Stimulated activated CD4-positive, alpha-beta T cell treated with anti-CD3 and anti-CD28 coated beads, Interleukin-4, amount 100 ng/mL, for 24 hours (primary cell): Measurements from ENCODE around the gene TMPRSS13.
"Not testable (repeated sequence)": the region's sequence is repeated elsewhere in the genome, so short reads cannot be mapped to it uniquely, and the experiment has no call there.

ENCODE experiments used
- DNase-seq: peaks from one replicate; pipeline ENCODE4 v3.0.0-alpha.2; 2020

The TMPRSS13 gene

DNA sequence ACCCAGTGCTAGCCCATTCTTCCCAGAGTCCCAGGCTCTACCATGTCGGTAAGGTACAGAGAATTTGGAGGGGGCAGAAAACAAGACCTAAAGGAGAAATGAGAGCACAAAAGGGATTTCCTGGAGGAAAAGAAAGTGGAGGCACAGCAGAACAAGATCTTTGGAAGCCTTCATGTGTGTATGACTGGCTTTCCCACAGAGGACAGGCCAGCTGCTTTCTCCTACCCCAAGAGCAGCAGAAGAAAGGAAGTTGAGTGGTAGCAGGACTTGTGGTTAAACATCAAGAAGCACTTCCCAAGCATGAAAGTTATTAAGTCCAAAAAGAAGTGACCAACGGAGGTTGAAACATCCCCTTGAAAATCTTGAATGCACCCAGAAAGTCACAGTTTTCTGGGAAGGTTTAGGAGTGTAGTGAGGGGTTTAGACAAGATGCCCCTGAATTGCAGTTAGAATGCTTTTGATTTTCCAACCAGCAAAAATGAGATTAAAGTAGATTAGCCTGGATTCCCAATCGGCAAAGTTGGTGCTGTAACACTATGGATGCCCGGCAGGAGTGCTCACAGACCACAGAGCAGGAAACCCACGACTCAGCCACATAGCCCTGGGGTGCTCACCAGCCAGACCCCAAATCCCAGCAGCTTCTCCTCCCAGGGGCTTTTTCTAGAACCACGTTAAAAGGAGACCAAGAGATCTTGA lies 608 bp downstream of the TMPRSS13 start:
- no peak for DNase-seq

DNA sequence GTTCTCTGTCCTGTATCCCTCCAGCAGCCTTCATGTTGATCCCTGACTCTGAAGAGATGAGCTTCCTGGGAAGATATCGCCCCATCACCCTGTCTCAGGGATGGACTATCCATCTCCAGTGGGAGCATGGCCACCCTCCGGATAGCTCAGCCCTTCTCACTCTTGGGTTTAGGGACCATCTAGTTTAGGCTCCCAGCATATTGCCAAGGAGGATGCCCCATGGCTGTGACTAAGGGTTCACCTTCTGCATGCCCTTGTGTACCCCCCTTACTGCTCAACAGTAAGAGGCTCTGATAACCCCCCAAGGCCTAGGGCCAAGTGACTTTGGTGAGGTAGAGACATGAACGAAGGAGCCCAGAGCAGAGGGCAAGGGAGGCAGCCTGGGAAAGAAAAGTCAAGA lies 1.3 kb downstream of the TMPRSS13 start:
- no peak for DNase-seq

DNA sequence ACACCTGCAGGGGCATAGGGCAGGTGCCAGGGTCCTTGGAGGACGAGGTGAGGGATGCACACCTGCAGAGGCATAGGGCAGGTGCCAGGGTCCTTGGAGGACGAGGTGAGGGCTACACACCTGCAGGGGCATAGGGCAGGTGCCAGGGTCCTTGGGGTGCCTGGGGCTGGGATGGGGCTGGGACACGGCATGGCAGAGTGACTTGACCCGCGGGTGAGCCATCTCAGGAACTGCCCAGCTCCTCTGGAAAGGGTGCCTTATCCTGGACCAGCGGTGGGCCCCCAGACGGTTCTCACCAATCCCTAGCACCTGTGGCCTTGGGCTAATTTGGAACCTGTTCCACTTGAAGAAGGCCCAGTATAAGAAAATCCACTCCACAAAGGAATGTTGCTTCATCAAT lies 3.0 kb downstream of the TMPRSS13 start:
- not testable (repeated sequence) for DNase-seq

DNA sequence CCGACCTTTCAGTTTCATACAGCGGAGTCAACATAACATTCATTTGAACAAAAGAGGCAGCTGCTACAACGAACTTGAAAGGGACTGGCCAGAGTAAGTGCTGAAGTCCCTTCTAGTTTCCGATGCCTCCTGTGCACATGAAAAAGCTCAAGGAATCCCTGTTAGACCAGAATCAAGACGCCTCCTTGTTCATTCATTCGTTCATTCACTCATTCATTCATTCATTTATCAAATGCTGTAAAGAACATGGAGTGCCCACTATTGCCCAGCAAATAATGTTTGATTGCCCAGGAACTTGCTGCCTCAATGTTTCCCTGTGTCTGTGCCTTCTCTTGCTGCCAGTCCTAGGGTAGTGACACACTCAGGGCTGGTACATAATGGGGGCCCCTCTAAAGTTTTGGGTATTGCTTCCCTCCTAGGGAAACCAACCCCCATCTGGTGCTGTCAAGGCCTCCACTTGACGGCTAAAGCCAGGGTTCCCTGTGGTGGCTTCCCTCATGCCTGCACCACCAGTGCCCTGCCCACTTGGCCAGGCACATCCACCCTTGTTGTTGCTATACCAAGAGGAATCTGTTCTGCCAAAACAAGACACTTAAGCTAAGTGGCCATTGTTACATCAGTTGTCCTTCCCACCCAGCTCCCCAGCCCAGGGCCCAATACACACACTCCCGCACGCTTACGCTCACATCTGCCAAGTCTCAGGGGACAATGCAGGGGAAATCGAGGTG lies 3.8 kb downstream of the TMPRSS13 start:
- DNase-seq, result no peak

DNA sequence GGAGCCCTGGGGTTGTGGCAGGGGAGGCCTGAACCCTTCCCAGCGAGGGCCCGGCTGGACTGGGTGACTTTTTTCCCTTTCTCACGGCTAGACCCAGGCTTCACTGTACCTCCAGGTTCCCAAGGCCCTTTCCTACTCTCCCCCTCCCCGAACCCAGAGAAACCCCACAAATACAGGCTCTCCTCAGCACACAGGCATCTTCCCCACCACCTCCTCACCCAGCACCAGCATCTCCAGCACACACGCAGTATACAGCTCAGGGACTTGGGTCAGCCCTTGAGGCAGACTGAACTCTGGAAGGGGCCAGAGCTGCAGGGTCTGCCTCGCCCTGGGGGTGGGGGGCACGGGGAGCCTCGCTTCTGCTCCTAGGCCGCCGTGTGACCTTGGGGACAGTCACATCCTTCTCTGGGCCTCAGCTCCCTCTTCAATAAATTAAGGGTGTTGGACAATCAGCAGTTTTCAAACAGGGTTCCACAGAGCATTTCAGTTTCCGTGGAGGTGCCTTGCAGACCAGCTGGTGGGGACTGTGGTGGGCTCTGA lies 4.5 kb downstream of the TMPRSS13 start:
- no peak for DNase-seq

DNA sequence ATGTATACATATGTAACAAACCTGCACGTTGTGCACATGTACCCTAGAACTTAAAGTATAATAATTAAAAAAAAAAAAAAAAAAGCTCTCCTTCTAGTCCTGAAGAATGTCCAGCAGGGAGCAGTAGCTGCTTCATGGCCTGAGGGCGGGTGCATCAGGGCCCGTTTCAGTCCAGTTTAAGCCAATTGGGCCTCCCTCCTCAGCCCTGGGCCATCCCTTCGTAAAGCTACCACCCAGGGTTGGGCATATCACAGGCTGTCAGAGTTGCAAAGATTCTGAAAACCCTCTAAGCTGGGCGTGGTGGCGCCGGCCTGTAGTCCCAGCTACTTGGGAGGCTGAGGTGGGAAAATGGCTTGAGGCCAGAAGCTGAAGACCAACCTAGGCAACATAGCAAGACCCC lies 5.4 kb downstream of the TMPRSS13 start:
- DNase-seq, result no peak

DNA sequence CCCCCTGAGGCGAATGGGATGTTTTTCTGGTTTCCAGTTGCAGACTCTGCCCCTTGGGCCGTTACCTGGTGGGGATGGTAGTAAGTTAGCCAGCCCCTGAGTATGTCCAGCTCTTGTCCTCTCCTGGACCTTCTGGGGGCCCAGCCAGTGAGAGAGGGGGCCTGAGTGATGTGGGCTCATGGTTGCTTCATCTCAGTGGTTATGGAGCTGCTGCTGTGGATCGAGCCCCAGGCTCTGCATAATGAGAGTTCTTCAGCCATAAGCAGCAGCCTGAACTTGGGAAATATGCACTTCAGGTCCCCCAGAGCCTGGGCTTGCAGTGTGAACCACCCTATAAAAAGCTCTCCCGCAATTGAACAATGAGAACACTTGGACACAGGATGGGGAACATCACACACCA lies 5.9 kb downstream of the TMPRSS13 start:
- no peak for DNase-seq

DNA sequence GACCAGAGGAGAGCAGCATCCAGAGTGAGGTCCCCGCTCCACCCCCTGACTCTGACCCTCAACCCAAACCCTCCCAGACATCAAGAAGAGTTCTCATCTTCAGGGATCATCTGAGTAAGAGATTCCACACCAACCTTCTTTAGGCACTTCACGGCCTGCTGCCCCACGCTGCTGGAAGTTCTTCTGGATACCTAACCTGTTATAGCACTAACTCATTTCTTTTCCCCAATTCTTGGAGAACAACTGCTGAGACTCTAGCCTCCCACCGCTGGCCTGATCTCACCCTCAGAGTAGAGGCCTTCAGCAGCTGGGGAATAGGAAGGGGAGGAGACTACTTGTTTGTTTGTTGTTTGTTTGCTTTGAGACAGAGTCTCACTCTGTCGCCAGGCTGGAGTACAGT lies 7.3 kb downstream of the TMPRSS13 start:
- DNase-seq, result no peak

DNA sequence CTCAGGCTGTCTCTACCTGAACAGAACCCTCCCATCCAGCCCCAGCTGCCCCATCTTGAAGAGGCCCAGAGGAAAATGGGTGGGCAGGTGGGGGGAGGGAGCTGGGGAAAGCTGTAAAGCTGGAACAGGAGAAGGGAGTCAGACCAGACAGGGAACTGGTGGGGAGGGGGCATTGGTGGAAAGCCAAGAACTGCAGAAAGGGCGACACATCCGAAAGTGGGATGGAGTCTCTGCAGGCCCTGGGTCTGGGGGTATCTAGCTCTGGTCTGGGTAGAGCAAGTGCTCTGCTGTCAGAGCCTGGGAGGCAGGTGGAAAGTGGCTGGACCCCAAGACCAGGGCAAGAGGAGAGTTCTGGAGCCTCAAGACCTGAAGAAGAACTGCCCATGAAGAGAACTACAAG lies 7.7 kb downstream of the TMPRSS13 start:
- no peak for DNase-seq

DNA sequence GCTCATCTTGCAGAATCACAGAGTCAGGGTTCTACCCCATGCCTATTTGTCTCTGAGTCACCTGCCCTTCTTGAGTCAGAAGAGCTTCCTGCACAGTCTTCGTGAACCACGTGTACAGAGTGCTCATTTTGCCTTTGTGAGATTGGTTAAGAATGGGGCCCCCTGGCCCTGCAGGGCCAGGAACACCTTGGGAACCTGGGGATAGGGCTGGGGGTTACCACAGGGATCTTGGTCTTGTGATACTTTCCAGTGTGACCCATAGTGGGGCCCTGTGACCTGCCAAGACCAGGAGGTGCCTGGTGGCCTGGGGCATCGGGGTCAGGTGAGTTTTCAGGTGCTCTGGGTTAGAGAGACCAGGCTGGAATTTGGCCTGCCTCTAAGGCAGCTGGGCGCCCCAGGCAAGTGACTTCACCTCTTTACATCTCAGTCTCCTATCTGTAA lies 9.4 kb downstream of the TMPRSS13 start:
- DNase-seq, result no peak

DNA sequence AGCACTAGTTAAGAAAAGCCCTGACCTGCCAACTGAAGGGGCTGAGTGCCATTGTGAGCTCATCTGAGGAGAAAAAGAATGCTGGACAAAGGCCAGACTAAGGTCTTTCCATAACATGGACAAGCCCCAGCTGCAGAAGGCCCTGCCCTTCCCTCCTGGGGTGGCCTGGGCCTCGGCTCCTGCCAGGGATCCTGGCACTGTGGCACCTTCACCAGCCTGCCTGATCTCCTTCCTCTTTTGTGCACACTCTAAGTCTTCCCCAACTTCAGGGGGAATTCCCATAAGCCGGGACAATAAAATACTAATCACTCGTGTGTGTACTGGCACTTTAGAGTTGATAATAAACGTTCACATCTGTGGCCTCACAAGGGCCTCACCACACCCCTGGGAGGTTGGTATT lies 9.9 kb downstream of the TMPRSS13 start:
- DNase-seq, result no peak

DNA sequence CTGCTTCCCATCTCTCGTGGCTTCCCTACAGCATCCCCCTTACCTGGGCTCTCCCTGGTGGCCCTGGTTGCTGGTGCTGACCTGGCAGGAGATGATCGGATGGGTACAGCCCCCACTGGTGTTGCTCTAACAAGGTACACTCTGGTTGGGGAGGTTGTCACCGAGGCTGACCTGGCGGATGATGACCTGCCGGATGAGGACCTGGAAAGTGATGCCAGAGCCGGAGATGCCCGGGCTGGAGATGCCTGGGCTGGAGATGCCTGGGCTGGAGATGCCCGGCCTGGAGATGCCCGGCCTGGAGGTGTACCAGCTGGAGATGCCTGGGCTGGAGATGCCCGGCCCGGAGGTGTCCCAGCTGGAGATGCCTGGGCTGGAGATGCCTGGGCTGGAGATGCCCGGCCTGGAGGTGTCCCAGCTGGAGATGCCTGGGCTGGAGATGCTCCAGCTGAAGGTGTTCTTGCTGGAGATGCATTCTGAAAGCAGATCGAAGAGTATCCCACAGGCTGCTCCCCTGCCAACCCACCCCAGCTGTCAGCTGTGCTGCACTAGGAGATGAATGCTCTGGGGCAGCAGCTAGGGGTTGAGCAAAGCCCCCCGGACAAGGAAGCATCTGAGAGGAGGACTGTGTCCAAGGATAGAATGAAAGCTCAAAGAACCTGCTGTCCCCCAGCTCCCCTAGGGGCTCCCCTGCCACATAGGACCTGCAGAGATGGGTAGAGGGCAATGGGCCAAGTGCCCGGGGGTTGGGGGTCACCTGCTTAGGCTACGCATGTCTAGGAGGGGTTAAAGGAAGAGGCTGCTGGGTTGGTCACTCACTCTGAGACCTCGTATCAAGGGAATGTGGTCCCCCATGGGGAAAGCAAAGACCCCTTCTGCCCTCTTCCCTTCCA lies 10.6 kb downstream of the TMPRSS13 start:
- DNase-seq, result no peak

DNA sequence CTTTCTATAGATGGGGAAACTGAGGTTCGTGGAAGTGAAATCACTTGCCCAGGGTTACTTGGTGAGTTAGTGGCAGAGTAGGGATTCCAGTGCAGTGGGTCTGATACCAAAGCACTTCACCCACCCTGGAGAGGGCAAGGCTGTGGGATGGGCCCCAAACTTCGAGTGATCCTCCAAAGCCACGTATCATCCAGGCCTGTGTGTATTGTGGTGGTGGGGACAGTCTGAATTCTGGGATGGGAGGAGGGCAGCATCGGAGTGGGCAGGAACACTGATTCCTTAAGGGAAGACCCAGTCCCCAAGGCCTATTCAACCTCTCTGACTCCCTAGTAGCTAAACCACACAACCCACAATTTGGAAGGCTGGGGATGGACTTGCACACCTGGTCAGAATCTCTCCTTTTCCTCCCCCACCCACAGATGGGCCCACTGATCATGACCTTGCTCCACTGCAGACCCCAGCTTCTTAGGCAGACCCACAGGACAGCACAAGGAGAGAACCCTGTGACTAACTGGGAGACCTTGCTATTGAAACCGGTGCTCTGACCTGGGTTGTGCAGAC lies 11.5 kb downstream of the TMPRSS13 start:
- no peak for DNase-seq

DNA sequence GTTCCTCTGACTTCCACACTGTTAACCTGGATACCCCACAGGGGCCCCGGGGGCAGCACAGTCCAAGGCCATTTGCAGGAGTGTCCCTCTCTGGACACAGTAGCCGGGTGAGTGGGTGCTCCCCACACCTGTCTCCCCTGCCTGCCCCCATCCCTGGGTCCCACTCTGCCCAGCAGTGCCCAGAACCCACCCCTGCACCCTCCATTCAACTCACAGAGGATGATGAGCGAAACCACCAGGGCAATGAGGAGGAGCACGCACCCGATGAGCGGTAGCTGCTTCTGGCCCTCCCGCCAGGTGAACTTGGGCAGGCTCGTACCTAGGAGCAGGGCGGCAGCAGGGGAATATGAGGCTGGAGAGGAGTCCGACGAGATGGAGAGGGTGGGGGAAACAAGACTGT lies 12.2 kb downstream of the TMPRSS13 start:
- DNase-seq, result no peak

DNA sequence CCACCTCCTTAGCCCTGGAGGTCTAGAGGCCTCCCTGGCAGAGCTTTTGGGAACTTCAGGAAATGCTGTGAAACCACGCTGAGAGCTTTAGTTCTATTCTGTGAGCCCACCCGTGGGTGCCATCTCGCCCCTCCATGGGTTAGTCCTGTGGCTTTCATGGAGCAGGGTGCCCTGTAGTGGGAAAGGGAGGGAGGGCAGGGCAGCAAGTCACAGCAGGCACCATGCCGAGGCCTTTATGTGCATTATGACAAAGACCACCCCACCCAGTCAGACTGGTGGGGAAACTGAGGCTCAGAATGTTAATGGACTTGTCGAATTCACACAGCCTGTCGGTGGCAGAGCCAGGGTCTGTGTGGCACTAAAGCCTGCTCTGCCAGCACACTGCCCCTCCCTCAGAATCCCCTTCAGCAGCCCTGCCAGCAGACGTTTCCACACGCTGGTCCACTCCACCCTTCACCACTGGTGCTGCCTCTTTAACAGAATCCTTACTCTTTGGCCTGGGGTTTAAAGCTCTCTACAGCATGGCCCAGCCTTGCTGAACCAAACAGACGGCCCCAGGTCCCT lies 13.4 kb downstream of the TMPRSS13 start:
- no peak for DNase-seq

DNA sequence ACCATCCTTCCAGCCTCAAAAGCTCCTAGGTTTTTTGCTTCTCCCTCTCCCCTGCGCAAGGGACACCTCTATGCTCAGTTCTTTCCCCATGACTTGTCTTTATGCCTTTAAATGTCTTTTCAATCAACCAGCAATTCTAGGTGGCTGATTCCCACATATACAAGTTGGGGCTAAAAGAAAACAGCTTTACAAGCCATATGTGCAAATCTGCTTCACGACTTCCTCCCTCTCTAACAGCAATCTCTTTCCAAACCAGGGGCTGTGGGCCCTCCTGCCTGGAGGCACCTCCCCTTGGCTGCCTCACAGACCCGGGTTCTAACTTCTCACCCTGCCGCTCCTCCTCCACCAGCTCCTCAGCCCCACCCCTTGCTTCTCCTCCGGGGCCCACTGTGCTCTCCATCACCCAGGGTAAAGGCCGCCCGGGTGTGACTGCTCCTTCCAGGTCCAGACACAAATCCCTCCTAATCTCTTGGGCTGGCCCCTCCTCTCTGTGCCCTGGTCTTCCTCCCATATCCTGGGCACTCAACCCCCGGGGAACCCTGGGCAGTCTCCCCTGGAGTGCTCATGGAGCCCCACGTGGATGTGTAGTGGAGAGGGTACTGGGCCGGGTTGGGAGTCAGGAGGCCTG lies 14.1 kb downstream of the TMPRSS13 start:
- no peak for DNase-seq

DNA sequence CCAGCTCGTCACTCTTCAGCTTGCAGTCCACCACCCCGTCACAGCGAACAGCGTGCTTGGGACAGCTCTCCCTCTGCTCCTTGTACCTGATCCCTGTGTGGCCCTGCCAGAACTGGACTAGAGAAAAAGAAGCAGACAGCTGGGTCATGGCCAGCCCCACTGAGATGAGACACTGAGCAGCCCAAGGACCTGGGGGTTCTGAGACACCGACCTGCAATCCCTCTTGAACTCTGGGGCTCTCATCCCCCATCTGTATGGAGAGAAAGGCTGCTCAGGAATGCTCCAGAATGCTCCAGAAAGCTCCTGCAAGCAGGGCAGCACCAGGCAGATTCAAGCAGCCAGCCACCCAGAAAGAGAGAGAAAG lies 14.8 kb downstream of the TMPRSS13 start:
- no peak for DNase-seq

DNA sequence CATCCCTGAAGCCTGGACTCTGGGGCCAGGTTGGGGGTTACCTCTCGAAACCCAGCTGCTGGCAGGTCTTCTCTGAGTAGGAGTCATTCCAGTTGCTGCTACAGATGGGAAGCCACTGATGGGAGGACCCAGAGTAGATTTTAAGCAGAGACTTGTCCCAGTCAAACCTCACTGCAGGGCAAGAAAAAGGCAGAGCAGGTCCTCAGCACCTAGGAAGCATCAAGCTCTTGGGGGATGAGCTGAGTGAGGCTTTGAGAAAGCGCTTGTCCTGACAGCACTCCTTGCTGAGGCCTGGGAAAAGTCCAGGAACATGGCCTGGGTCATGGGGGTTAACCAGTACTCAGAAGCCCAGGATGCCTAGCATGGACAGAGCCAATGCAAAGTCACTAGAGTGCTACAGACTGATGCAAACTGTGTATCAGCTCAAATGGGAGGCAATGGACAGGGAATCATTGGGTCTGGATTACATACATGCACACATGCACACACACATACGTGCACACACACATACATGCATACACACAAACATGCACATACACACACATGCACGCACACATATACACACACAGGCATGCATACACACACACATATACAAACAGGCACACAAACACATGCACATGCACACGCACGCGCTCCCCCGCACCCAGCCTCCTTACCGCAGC lies 15.3 kb downstream of the TMPRSS13 start:
- no peak for DNase-seq

DNA sequence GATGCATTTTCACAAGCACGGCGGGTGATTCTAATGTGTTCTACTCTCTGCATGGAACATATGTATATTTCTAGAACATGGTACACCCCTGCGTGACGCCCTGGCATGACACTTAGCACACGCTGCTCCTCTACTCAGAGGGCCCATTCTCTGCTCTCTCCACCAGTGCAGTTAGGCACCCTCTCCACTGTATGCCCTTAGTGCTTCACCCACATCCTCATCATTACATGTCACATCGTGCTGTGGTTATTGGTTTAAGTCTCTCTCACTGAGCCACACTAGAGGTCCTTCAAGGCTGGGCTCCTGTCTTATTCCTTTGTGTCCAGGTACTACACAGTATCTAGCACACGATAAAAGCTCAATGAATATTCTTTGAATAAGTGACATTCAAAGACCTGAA lies 16.7 kb downstream of the TMPRSS13 start:
- DNase-seq, result no peak

DNA sequence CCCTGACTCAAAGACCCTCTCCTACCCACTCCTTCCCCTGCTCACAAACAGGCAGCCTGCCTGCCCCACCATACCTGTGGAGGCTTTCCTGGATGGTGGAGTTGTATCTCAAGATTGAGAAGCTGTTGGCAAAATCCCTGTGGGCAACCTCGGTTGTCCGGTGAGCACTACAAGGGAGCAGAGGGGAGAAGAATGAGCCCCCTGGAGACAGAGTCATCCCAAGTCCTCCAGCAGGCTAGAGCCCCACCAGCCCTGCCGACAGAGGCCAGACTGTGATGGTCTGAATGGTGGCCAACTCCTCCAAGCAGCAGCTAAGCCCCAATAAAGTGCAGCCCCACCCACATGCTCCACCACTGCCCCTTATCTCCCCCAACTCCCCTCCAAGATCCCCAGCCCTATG lies 17.5 kb downstream of the TMPRSS13 start:
- DNase-seq, result no peak

DNA sequence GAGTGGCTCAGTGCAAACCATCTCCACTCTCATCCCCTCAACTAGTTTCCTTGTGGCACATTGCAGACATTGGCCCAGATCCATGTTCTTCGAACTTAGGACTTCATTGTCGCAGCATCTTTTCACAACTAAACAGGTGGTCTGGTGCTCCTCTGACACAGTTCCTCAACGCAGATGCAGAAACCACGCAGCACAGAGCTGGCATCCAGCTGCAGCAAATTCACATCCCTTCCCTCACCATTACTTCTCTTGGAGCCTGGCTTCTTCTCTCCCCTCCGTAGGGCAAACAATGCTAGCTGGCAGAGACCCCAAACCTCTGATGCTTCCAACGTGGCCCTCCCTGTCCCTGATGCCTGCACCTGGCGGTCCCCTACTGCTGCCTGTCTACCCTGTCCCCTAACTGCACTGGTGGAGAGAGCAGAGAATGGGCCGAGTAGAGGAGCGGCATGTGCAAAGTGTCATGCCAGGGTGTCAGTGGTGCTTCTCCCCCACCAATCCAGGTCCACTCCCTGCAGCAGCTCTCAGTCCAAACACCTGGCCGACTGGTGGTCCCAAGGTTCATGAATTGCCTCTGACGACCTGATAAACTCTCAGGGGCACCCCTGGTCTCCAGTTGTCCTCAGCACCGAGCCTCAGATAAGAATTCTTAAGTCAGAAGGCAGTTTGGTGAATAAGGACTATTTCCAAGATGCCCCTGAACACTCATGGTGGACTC lies 18.1 kb downstream of the TMPRSS13 start:
- DNase-seq, result no peak
